ENCODE data around the gene CFAP157.

CFAP157 gene

DNA sequence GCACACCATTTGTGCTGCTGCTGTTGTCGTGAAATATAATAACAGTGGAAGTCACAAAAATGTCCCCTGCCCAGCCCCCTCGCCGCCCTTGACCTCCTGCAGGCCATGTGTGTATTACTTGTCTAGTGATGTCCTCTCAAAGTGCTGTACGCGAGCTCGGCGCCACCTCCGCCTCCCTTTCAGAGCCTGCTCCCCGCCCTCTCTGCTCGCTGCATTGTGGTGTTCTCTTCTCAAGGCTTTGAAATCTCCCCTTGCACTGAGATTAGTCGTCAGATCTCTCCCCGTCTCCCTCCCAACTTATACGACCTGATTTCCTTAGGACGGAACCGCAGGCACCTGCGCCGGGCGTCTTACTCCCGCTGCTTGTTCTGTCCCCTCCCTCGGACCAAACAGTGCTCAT is 14.7 kb upstream of the CFAP157 start:
- Histone ChIP-seq H3K9me2 (replicated peaks; ENCODE audit: insufficient read depth, low read length) (no peaks in the 10 kb centered on the region), H2AFZ (ENCODE audit: low read depth, low read length, severe bottlenecking) (no peak overlapping the region), H3K4me2 (ENCODE audit: low read depth, low read length, poor library complexity, severe bottlenecking) (no peak overlapping the region), H3K27me3 (ENCODE audit: low read length) (no peaks in the 10 kb centered on the region), H3K36me3 (ENCODE audit: low read length) (no peaks in the 10 kb centered on the region), H3F3A (ENCODE audit: insufficient read depth) (no peaks in the 10 kb centered on the region), H3K79me2 (ENCODE audit: insufficient read depth, low read length) (no peaks in the 10 kb centered on the region), H3K4me3 (ENCODE audit: insufficient read depth, low read length, poor library complexity, severe bottlenecking) (no peak overlapping the region), H3K27ac (ENCODE audit: low read depth, low read length) (no peak overlapping the region), H3K9ac (ENCODE audit: low read length) (no peak overlapping the region), H3K9me3 (ENCODE audit: insufficient read depth, low read length) (no peaks in the 10 kb centered on the region), H4K20me1 (ENCODE audit: low read depth, low read length) (no peaks in the 10 kb centered on the region)
- TF ChIP-seq, protein P1, sequence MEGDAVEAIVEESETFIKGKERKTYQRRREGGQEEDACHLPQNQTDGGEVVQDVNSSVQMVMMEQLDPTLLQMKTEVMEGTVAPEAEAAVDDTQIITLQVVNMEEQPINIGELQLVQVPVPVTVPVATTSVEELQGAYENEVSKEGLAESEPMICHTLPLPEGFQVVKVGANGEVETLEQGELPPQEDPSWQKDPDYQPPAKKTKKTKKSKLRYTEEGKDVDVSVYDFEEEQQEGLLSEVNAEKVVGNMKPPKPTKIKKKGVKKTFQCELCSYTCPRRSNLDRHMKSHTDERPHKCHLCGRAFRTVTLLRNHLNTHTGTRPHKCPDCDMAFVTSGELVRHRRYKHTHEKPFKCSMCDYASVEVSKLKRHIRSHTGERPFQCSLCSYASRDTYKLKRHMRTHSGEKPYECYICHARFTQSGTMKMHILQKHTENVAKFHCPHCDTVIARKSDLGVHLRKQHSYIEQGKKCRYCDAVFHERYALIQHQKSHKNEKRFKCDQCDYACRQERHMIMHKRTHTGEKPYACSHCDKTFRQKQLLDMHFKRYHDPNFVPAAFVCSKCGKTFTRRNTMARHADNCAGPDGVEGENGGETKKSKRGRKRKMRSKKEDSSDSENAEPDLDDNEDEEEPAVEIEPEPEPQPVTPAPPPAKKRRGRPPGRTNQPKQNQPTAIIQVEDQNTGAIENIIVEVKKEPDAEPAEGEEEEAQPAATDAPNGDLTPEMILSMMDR (IDR thresholded peaks at IDR 0.05; ENCODE audit: insufficient read depth, low read length, poor library complexity, severe bottlenecking) = no peak
- no peak for TF ChIP-seq EZH2phosphoT487 (conservative IDR thresholded peaks at IDR 0.05; ENCODE audit: low read length)

DNA sequence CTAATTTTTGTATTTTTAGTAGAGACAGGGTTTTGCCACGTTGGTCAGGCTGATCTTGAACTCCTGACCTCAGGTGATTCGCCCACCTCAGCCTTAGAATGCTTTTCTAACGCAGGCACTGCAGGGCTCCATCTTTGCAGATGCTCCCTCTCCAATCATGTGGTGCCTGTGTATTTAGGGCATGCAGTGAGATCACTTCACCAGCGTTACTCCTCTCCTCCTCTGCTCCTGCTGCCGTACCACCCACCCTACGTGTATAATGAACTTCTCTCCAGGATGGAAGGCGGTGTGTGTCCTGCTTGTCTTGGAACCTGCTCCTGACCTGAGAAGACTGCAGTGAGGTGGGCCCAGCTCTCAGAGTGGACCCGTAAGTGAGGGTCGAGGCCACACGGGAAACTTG is 13.6 kb upstream of the CFAP157 start:
- Histone ChIP-seq H3K79me2 (ENCODE audit: insufficient read depth, low read length) (no peaks in the 10 kb centered on the region), H3F3A (ENCODE audit: insufficient read depth) (no peaks in the 10 kb centered on the region), H3K9ac (ENCODE audit: low read length) (no peak overlapping the region), H3K27ac (ENCODE audit: low read depth, low read length) (no peak overlapping the region), H3K4me2 (ENCODE audit: low read depth, low read length, poor library complexity, severe bottlenecking) (no peak overlapping the region), H3K36me3 (ENCODE audit: low read length) (no peaks in the 10 kb centered on the region), H3K27me3 (ENCODE audit: low read length) (no peaks in the 10 kb centered on the region), H4K20me1 (ENCODE audit: low read depth, low read length) (no peaks in the 10 kb centered on the region), H3K9me2 (replicated peaks; ENCODE audit: insufficient read depth, low read length) (no peaks in the 10 kb centered on the region), H3K9me3 (ENCODE audit: insufficient read depth, low read length) (no peaks in the 10 kb centered on the region), H2AFZ (ENCODE audit: low read depth, low read length, severe bottlenecking) (no peak overlapping the region), H3K4me3 (ENCODE audit: insufficient read depth, low read length, poor library complexity, severe bottlenecking) (no peak overlapping the region)
- TF ChIP-seq, protein P1 (IDR thresholded peaks at IDR 0.05; ENCODE audit: insufficient read depth, low read length, poor library complexity, severe bottlenecking) = no peak
- TF ChIP-seq EZH2phosphoT487 (conservative IDR thresholded peaks at IDR 0.05; ENCODE audit: low read length) = no peak

DNA sequence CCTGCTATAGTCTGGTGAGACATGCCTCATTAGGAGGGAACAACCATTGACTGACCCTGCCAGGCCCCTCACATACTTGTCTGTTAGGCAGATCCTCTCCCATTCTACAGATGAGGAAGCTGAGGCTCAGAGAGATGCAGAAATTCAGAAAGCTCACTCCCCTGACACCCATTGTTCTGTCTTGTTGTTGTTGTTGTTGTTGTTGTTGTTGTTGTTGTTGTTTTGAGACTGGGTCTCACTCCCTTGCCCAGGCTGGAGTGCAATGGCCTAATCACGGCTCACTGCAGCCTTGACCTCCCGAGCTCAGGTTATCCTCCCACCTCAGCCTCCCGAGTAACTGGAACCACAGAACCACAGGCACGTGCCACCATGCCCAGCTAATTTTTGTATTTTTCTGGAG is 13.1 kb upstream of the CFAP157 start:
- Histone ChIP-seq H3K27ac (ENCODE audit: low read depth, low read length) (no peak overlapping the region), H4K20me1 (ENCODE audit: low read depth, low read length) (no peaks in the 10 kb centered on the region), H3K9me2 (replicated peaks; ENCODE audit: insufficient read depth, low read length) (no peaks in the 10 kb centered on the region), H3K4me3 (ENCODE audit: insufficient read depth, low read length, poor library complexity, severe bottlenecking) (no peak overlapping the region), H3K79me2 (ENCODE audit: insufficient read depth, low read length) (no peaks in the 10 kb centered on the region), H3K27me3 (ENCODE audit: low read length) (no peaks in the 10 kb centered on the region), H3K4me2 (ENCODE audit: low read depth, low read length, poor library complexity, severe bottlenecking) (no peak overlapping the region), H3K9ac (ENCODE audit: low read length) (no peak overlapping the region), H2AFZ (ENCODE audit: low read depth, low read length, severe bottlenecking) (no peak overlapping the region), H3F3A (ENCODE audit: insufficient read depth) (no peaks in the 10 kb centered on the region), H3K9me3 (ENCODE audit: insufficient read depth, low read length) (no peaks in the 10 kb centered on the region), H3K36me3 (ENCODE audit: low read length) (no peaks in the 10 kb centered on the region)
- TF ChIP-seq, protein P1 (IDR thresholded peaks at IDR 0.05; ENCODE audit: insufficient read depth, low read length, poor library complexity, severe bottlenecking) = no peak
- TF ChIP-seq EZH2phosphoT487 (conservative IDR thresholded peaks at IDR 0.05; ENCODE audit: low read length) = no peak

Data from SU-DHL-6 (cell line).